ENCODE results near the gene ZNF346.
A peak's percentile ranks its signal among the peaks of the same experiment; 100 is the strongest.
"Not testable (repeated sequence)": the region's sequence is repeated elsewhere in the genome, so short reads cannot be mapped to it uniquely, and the experiment has no call there.

The ZNF346 gene

GRCh38 chr5:177022386-177023302 lies at the start of gene ZNF346:
ZNF346 (plus strand) TSS chr5:177022696; CDS start chr5:177022739, 43 bp downstream.
- DNase-seq: peak; percentile 57

GRCh38 chr5:176979669-176980068 lies 42.8 kb upstream of the ZNF346 start:
- DNase-seq: no peak

- DNase-seq: no peak
These were observed 41.7 kb upstream of the ZNF346 start for GRCh38 chr5:176980818-176981217.

- DNase-seq: not testable (repeated sequence)
These were observed 39.4 kb upstream of the ZNF346 start for GRCh38 chr5:176983112-176983511.

GRCh38 chr5:176983593-176983992 lies 38.9 kb upstream of the ZNF346 start:
- not testable (repeated sequence) for DNase-seq

- not testable (repeated sequence) for DNase-seq
These were observed 38.3 kb upstream of the ZNF346 start for GRCh38 chr5:176984176-176984575.

- no peak for DNase-seq
These were observed 37.0 kb upstream of the ZNF346 start for GRCh38 chr5:176985516-176985915.

GRCh38 chr5:176986280-176986679 lies 36.2 kb upstream of the ZNF346 start:
- DNase-seq: no peak

- DNase-seq: no peak
These were observed 34.9 kb upstream of the ZNF346 start for GRCh38 chr5:176987583-176987982.

- DNase-seq: not testable (repeated sequence)
These were observed 29.4 kb upstream of the ZNF346 start for GRCh38 chr5:176993081-176993480.

GRCh38 chr5:176994460-176995121 lies 27.9 kb upstream of the ZNF346 start:
- DNase-seq: no peak

- DNase-seq: no peak
These were observed 27.4 kb upstream of the ZNF346 start for GRCh38 chr5:176995122-176995490.

- no peak for DNase-seq
These were observed 26.4 kb upstream of the ZNF346 start for GRCh38 chr5:176995896-176996767.

GRCh38 chr5:176996780-176997179 lies 25.7 kb upstream of the ZNF346 start:
- no peak for DNase-seq

GRCh38 chr5:176998828-176999227 lies 23.7 kb upstream of the ZNF346 start:
- no peak for DNase-seq

- DNase-seq: not testable (repeated sequence)
These were observed 23.0 kb upstream of the ZNF346 start for GRCh38 chr5:176999526-176999925.

- no peak for DNase-seq
These were observed 18.8 kb upstream of the ZNF346 start for GRCh38 chr5:177003649-177004048.

- DNase-seq: no peak
These were observed 17.5 kb upstream of the ZNF346 start for GRCh38 chr5:177004961-177005360.

- peak; percentile 15 for DNase-seq
These were observed 16.8 kb upstream of the ZNF346 start for GRCh38 chr5:177005619-177006264.

- DNase-seq: peak; percentile 79
These were observed 16.1 kb upstream of the ZNF346 start, which contains the start of gene UIMC1 for GRCh38 chr5:177006265-177006972. UIMC1 (minus strand) TSS chr5:177006779; CDS start chr5:176982615, 24,164 bp downstream.

GRCh38 chr5:177008716-177009115 lies 13.8 kb upstream of the ZNF346 start:
- DNase-seq: no peak

GRCh38 chr5:177010153-177010552 lies 12.3 kb upstream of the ZNF346 start:
- no peak for DNase-seq

Data from NCI-H2107 (cell line).